Measurements from ENCODE around the gene LRBA. TPM values are rescaled to one million over a fixed set of nuclear protein-coding genes. Genes with fewer than 3 reads are reported as not detected.
"Not testable (repeated sequence)": the region's sequence is repeated elsewhere in the genome, so short reads cannot be mapped to it uniquely, and the experiment has no call there.

The LRBA gene
- polyA plus RNA-seq, 3 donors from 2014 or later, result 18.1 to 25.3 (median 19.6) TPM

GRCh38 chr4:150547154-150547838, 467.8 kb downstream of the LRBA start:
- H3K27me3 Mint-ChIP-seq (ENCODE audit: low read depth in 3 of 3), result peaks cover 0 to 1% (median 0%) of the 10 kb centered on the region in 3 donors

GRCh38 chr4:150546286-150546685, 468.8 kb downstream of the LRBA start:
- no peak overlapping the region for H3K4me3 Mint-ChIP-seq
- H3K36me3 Mint-ChIP-seq, result no peaks in the 10 kb centered on the region

More at GRCh38 chr4:150547154-150547838, 467.8 kb downstream of the LRBA start:
- Mint-ChIP-seq H3K4me3 (no peak overlapping the region), H3K36me3 (peaks cover 0 to 5% (median 2%) of the 10 kb centered on the region in 3 donors), H3K9me3 (no peaks in the 10 kb centered on the region), H3K4me1 (peaks cover 4 to 7% of the 10 kb centered on the region in 2 donors), H3K27ac (peak overlapping the region in 1 of 6 donors; percentile 47)
- DNase-seq, result no peak

GRCh38 chr4:150543042-150543441, 472.0 kb downstream of the LRBA start:
- DNase-seq, result no peak
- H3K9me3 Mint-ChIP-seq, result no peaks in the 10 kb centered on the region
- H3K4me3 Mint-ChIP-seq, result no peak overlapping the region
- H3K4me1 Mint-ChIP-seq, result peaks cover 0 to 5% of the 10 kb centered on the region in 2 donors
- peaks cover 0 to 1% (median 0%) of the 10 kb centered on the region in 3 donors for H3K27me3 Mint-ChIP-seq (ENCODE audit: low read depth in 3 of 3)
- peak overlapping the region in 2 of 6 donors; percentile 0 to 65 for H3K27ac Mint-ChIP-seq
- no peaks in the 10 kb centered on the region for H3K36me3 Mint-ChIP-seq

More at GRCh38 chr4:150546286-150546685, 468.8 kb downstream of the LRBA start:
- H3K9me3 Mint-ChIP-seq, result no peaks in the 10 kb centered on the region
- H3K27ac Mint-ChIP-seq, result no peak overlapping the region
- peaks cover 0 to 1% (median 0%) of the 10 kb centered on the region in 3 donors for H3K27me3 Mint-ChIP-seq (ENCODE audit: low read depth in 3 of 3)
- no peaks in the 10 kb centered on the region for H3K4me1 Mint-ChIP-seq
- DNase-seq, result no peak

- H3K27ac Mint-ChIP-seq, result no peak overlapping the region
These were observed 473.4 kb downstream of the LRBA start for GRCh38 chr4:150541681-150542080.

GRCh38 chr4:150540959-150541360, 474.1 kb downstream of the LRBA start:
- Mint-ChIP-seq H3K4me1 (peaks cover 1 to 5% of the 10 kb centered on the region in 2 donors), H3K9me3 (no peaks in the 10 kb centered on the region), H3K4me3 (no peak overlapping the region), H3K27me3 (ENCODE audit: low read depth in 3 of 3) (peaks cover 0 to 1% (median 1%) of the 10 kb centered on the region in 3 donors), H3K27ac (peak overlapping the region in 1 of 6 donors; percentile 46), H3K36me3 (no peaks in the 10 kb centered on the region)
- no peak for DNase-seq

More at GRCh38 chr4:150541681-150542080, 473.4 kb downstream of the LRBA start:
- Mint-ChIP-seq H3K9me3 (no peaks in the 10 kb centered on the region), H3K4me3 (no peak overlapping the region), H3K4me1 (peaks cover 1 to 5% of the 10 kb centered on the region in 2 donors), H3K27me3 (ENCODE audit: low read depth in 3 of 3) (peaks cover 0 to 1% (median 0%) of the 10 kb centered on the region in 3 donors), H3K36me3 (no peaks in the 10 kb centered on the region)
- DNase-seq, result no peak

- Mint-ChIP-seq H3K4me1 (peaks cover 1 to 5% of the 10 kb centered on the region in 2 donors), H3K9me3 (no peaks in the 10 kb centered on the region), H3K27me3 (ENCODE audit: low read depth in 3 of 3) (peaks cover 0 to 2% (median 1%) of the 10 kb centered on the region in 3 donors), H3K27ac (no peak overlapping the region), H3K36me3 (no peaks in the 10 kb centered on the region), H3K4me3 (no peak overlapping the region)
- DNase-seq, result no peak
These were observed 474.5 kb downstream of the LRBA start for GRCh38 chr4:150540536-150540935.

- not testable (repeated sequence) for H3K4me3 Mint-ChIP-seq; H3K4me1 Mint-ChIP-seq; H3K27me3 Mint-ChIP-seq (ENCODE audit: low read depth in 3 of 3); DNase-seq; H3K36me3 Mint-ChIP-seq; H3K9me3 Mint-ChIP-seq
- peak overlapping the region in 1 of 6 donors; percentile 4 for H3K27ac Mint-ChIP-seq
These were observed 477.2 kb downstream of the LRBA start for GRCh38 chr4:150537911-150538310.

- Mint-ChIP-seq H3K27ac (peak overlapping the region in 1 of 6 donors; percentile 40), H3K4me1 (peaks cover 1 to 5% of the 10 kb centered on the region in 2 donors), H3K27me3 (ENCODE audit: low read depth in 3 of 3) (peaks cover 0 to 2% (median 0%) of the 10 kb centered on the region in 3 donors), H3K36me3 (no peaks in the 10 kb centered on the region), H3K9me3 (no peaks in the 10 kb centered on the region), H3K4me3 (no peak overlapping the region)
- DNase-seq, result no peak
These were observed 480.3 kb downstream of the LRBA start for GRCh38 chr4:150534818-150535217.

- Mint-ChIP-seq H3K27ac (no peak overlapping the region), H3K27me3 (ENCODE audit: low read depth in 3 of 3) (peaks cover 0 to 2% (median 0%) of the 10 kb centered on the region in 3 donors), H3K4me3 (no peak overlapping the region), H3K9me3 (no peaks in the 10 kb centered on the region), H3K4me1 (peaks cover 1 to 5% of the 10 kb centered on the region in 2 donors), H3K36me3 (no peaks in the 10 kb centered on the region)
- DNase-seq, result no peak
These were observed 481.4 kb downstream of the LRBA start for GRCh38 chr4:150533673-150534072.

GRCh38 chr4:150525321-150525868, 489.7 kb downstream of the LRBA start:
- Mint-ChIP-seq H3K27ac (no peak overlapping the region), H3K36me3 (no peaks in the 10 kb centered on the region), H3K4me1 (no peaks in the 10 kb centered on the region), H3K27me3 (ENCODE audit: low read depth in 3 of 3) (peaks cover 0 to 1% (median 0%) of the 10 kb centered on the region in 3 donors), H3K4me3 (no peak overlapping the region), H3K9me3 (no peaks in the 10 kb centered on the region)
- no peak for DNase-seq

GRCh38 chr4:150518559-150518958, 496.5 kb downstream of the LRBA start:
- Mint-ChIP-seq H3K27me3 (ENCODE audit: low read depth in 3 of 3) (peaks cover 0 to 1% (median 0%) of the 10 kb centered on the region in 3 donors), H3K36me3 (no peaks in the 10 kb centered on the region), H3K4me3 (no peak overlapping the region), H3K9me3 (no peaks in the 10 kb centered on the region), H3K4me1 (peaks cover 0 to 12% of the 10 kb centered on the region in 2 donors), H3K27ac (peak overlapping the region in 1 of 6 donors; percentile 19)
- no peak for DNase-seq

- Mint-ChIP-seq H3K9me3 (no peaks in the 10 kb centered on the region), H3K36me3 (no peaks in the 10 kb centered on the region), H3K4me1 (peaks cover 0 to 12% of the 10 kb centered on the region in 2 donors), H3K27me3 (ENCODE audit: low read depth in 3 of 3) (peaks cover 0 to 2% (median 0%) of the 10 kb centered on the region in 3 donors), H3K27ac (no peak overlapping the region), H3K4me3 (no peak overlapping the region)
- no peak for DNase-seq
These were observed 499.9 kb downstream of the LRBA start for GRCh38 chr4:150515135-150515534.

GRCh38 chr4:150514709-150515108, 500.4 kb downstream of the LRBA start:
- Mint-ChIP-seq H3K27ac (no peak overlapping the region), H3K27me3 (ENCODE audit: low read depth in 3 of 3) (peaks cover 0 to 2% (median 0%) of the 10 kb centered on the region in 3 donors), H3K9me3 (no peaks in the 10 kb centered on the region), H3K36me3 (no peaks in the 10 kb centered on the region), H3K4me1 (peaks cover 0 to 12% of the 10 kb centered on the region in 2 donors), H3K4me3 (no peak overlapping the region)
- DNase-seq, result no peak

GRCh38 chr4:150510176-150510865, 504.8 kb downstream of the LRBA start:
- Mint-ChIP-seq H3K27me3 (ENCODE audit: low read depth in 3 of 3) (peaks cover 0 to 2% (median 0%) of the 10 kb centered on the region in 3 donors), H3K4me3 (no peak overlapping the region), H3K27ac (no peak overlapping the region), H3K9me3 (no peaks in the 10 kb centered on the region), H3K4me1 (peaks cover 5 to 18% of the 10 kb centered on the region in 2 donors), H3K36me3 (peaks cover 0 to 5% (median 0%) of the 10 kb centered on the region in 3 donors)
- no peak for DNase-seq

Data from immature natural killer cell (primary cell).